Breast epithelium (tissue), 4 donors: ENCODE measurements around the gene TFCP2. TPM values are rescaled to one million over a fixed set of nuclear protein-coding genes. Genes with fewer than 3 reads are reported as not detected.

ENCODE experiments used
- DNase-seq, 2 donors: peaks; one replicate each; pipeline ENCODE4 v3.0.0-alpha.2; 2019; ENCODE audit warnings: low spot score in 2 of 2
- H3K27ac ChIP-seq, 2 donors: fragments of 200-600 bp; sonication (generic) in 1 of 2; one replicate each; pipeline ENCODE4 v1.5.1; 2016 to 2019; ENCODE audit warnings: mild to moderate bottlenecking in 1 of 2
- H3K27me3 ChIP-seq, 2 donors: fragments of 200-600 bp; sonication (generic) in 1 of 2; one replicate each; pipeline versions ENCODE4 v1.5.1 to v1.6.0; 2017 to 2019; ENCODE audit warnings: control low read depth in 1 of 2, mild to moderate bottlenecking in 1 of 2
- H3K36me3 ChIP-seq: fragments of 200-600 bp; one replicate; pipeline ENCODE4 v1.5.1; 2019
- H3K4me1 ChIP-seq, 2 donors: fragments of 200-600 bp; sonication (generic); one replicate each; pipeline ENCODE4 v1.5.1; 2016 to 2019; ENCODE audit warnings: control low read depth in 1 of 2
- H3K4me3 ChIP-seq, 3 donors: fragments of 200-600 bp; sonication (generic); 1 replicate in 2 of 3; 2 replicates in 1 of 3; pipeline ENCODE4 v1.5.1; 2016 to 2019; ENCODE audit warnings: mild to moderate bottlenecking in 3 of 3, moderate library complexity in 2 of 3
- H3K9me3 ChIP-seq, 2 donors: fragments of 200-600 bp; sonication (generic) in 1 of 2; one replicate each; pipeline ENCODE4 v1.5.1; 2016 to 2019; ENCODE audit warnings: control low read depth in 1 of 2
- POLR2A ChIP-seq: fragments of 450-650 bp; IDR thresholded peaks from one replicate; pipeline ENCODE4 v1.6.1; 2016; ENCODE audit warnings: antibody characterized with exemption, mild to moderate bottlenecking, moderate library complexity
- POLR2AphosphoS5 ChIP-seq, 3 donors: sonication (generic); formaldehyde crosslinking; IDR thresholded peaks; one replicate each; pipeline ENCODE4 v1.6.1; 2017; ENCODE audit warnings: antibody characterized with exemption in 3 of 3
- intact Hi-C: fragments of 100-400 bp; cut with DNase I; formaldehyde crosslinking; loops from one replicate; pipeline ENCODE4 v1.15.1; 2023; ENCODE audit warnings: low total_unique reads
- total RNA-seq, 3 donors: library from RNA; depleted of rRNA; stranded (reverse); fragments of >200 nt; gene quantifications; one replicate each; pipeline ENCODE4 v1.1.0, GENCODE V29; 2016
- TF ChIP-seq, protein P1 (sequence below), 3 donors: fragments of 450-650 bp; IDR thresholded peaks; one replicate each; pipeline ENCODE4 v1.5.1; 2016 to 2017; ENCODE audit warnings: antibody characterized with exemption in 3 of 3, mild to moderate bottlenecking in 3 of 3, moderate library complexity in 3 of 3

The TFCP2 gene
- total RNA-seq, 3 donors from 2014 or later, result 14.6 to 22.1 (median 16.4) TPM

DNA sequence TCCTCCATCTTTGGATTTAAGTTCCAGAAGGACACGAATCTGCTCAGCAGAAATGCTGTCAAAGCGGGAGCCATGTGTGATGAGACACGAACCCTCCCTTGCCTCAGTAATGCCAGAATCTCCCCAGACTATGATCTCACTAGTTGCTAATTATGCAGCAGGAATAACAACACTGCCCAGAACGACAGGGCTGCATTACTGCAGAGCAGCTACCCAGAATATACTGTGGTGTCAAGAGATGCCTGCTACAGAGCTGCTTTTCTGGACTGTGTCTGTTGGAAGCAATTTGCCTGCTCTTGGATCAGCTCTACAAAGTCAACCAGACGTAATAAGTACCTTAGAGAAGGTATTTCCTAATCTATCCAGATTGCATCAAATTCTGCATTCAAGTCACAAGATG lies 95.0 kb downstream of the TFCP2 start:
- H3K36me3 ChIP-seq, result no peaks in the 10 kb centered on the region
- intact Hi-C loops, result no loop called here
- H3K27ac ChIP-seq, result peak overlapping the region in 1 of 2 donors; percentile 3
- no peaks in the 10 kb centered on the region for H3K9me3 ChIP-seq
- peaks cover 0 to 4% of the 10 kb centered on the region in 2 donors for H3K4me1 ChIP-seq
- DNase-seq, result no peak
- TF ChIP-seq, protein P1, sequence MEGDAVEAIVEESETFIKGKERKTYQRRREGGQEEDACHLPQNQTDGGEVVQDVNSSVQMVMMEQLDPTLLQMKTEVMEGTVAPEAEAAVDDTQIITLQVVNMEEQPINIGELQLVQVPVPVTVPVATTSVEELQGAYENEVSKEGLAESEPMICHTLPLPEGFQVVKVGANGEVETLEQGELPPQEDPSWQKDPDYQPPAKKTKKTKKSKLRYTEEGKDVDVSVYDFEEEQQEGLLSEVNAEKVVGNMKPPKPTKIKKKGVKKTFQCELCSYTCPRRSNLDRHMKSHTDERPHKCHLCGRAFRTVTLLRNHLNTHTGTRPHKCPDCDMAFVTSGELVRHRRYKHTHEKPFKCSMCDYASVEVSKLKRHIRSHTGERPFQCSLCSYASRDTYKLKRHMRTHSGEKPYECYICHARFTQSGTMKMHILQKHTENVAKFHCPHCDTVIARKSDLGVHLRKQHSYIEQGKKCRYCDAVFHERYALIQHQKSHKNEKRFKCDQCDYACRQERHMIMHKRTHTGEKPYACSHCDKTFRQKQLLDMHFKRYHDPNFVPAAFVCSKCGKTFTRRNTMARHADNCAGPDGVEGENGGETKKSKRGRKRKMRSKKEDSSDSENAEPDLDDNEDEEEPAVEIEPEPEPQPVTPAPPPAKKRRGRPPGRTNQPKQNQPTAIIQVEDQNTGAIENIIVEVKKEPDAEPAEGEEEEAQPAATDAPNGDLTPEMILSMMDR (IDR thresholded peaks at IDR 0.05), result no peak
- TF ChIP-seq POLR2AphosphoS5 (IDR thresholded peaks at IDR 0.05), result no peak
- no peaks in the 10 kb centered on the region for H3K27me3 ChIP-seq
- H3K4me3 ChIP-seq, result no peak overlapping the region

- no peak for DNase-seq
- no peak for TF ChIP-seq POLR2A
- TF ChIP-seq, protein P1 (IDR thresholded peaks at IDR 0.05), result no peak
- no peak for TF ChIP-seq POLR2AphosphoS5 (IDR thresholded peaks at IDR 0.05)
- intact Hi-C loops, result no loop called here
- H3K4me3 ChIP-seq, result no peak overlapping the region
- H3K27ac ChIP-seq, result peak overlapping the region; percentile 17 to 32
- H3K27me3 ChIP-seq, result no peaks in the 10 kb centered on the region
- H3K4me1 ChIP-seq, result no peaks in the 10 kb centered on the region
- H3K36me3 ChIP-seq, result no peaks in the 10 kb centered on the region
- no peaks in the 10 kb centered on the region for H3K9me3 ChIP-seq
Observed at GRCh38 chr12:51076236-51076930, 96.6 kb downstream of the TFCP2 start.

GRCh38 chr12:51075390-51075789 lies 97.5 kb downstream of the TFCP2 start:
- Histone ChIP-seq H3K4me1 (no peaks in the 10 kb centered on the region), H3K9me3 (no peaks in the 10 kb centered on the region), H3K36me3 (no peaks in the 10 kb centered on the region), H3K27me3 (no peaks in the 10 kb centered on the region), H3K27ac (no peak overlapping the region), H3K4me3 (no peak overlapping the region)
- no peak for DNase-seq
- TF ChIP-seq, protein P1 (IDR thresholded peaks at IDR 0.05), result no peak
- TF ChIP-seq POLR2AphosphoS5 (IDR thresholded peaks at IDR 0.05) (no peak), POLR2A (no peak)
- intact Hi-C loops, result no loop called here

DNA sequence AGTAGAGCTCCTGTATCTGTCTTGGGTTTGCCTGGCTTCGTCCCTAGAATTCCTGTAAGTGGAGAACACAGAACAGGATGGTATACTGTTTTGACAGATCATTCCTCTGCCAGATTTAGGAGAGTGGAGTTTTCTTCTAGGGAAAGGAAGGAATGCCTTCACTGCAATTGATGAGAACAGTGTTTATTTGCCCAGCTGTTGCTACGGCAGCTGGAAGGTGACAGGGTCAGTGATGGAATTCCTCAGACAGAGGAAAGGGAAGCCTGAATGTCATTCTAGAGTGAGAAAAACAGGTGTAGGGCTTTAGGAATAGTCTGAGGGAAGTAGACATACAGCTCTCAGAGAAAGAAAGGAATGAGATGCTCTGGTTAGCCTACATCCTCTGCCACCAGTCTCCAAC lies 101.3 kb downstream of the TFCP2 start:
- Histone ChIP-seq H3K4me3 (no peak overlapping the region), H3K27ac (no peak overlapping the region), H3K27me3 (no peaks in the 10 kb centered on the region), H3K4me1 (no peaks in the 10 kb centered on the region), H3K36me3 (no peaks in the 10 kb centered on the region), H3K9me3 (no peaks in the 10 kb centered on the region)
- intact Hi-C loops, result no loop called here
- DNase-seq, result no peak
- TF ChIP-seq POLR2AphosphoS5 (IDR thresholded peaks at IDR 0.05), result no peak
- TF ChIP-seq, protein P1 (IDR thresholded peaks at IDR 0.05), result no peak
- TF ChIP-seq POLR2A, result no peak

GRCh38 chr12:51070004-51070403 lies 102.9 kb downstream of the TFCP2 start:
- Histone ChIP-seq H3K36me3 (no peaks in the 10 kb centered on the region), H3K9me3 (no peaks in the 10 kb centered on the region), H3K27ac (peak overlapping the region in 1 of 2 donors; percentile 15), H3K4me3 (no peak overlapping the region), H3K4me1 (no peaks in the 10 kb centered on the region), H3K27me3 (no peaks in the 10 kb centered on the region)
- TF ChIP-seq, protein P1 (IDR thresholded peaks at IDR 0.05), result no peak
- TF ChIP-seq POLR2AphosphoS5 (IDR thresholded peaks at IDR 0.05) (no peak), POLR2A (no peak)
- DNase-seq, result no peak
- intact Hi-C loops, result no loop called here
